HG03457 (cell line): Measurements from ENCODE around the gene MICAL2.

Experiments
- ATAC-seq: cut with Tn5 transposase; IDR thresholded peaks from one replicate; pipeline ENCODE4 v1.9.1; 2021; ENCODE audit warnings: moderate number of reproducible peaks; ENCODE audit not compliant: unreplicated experiment

MICAL2 gene

GRCh38 chr11:12280199-12280837 lies 169.9 kb downstream of the MICAL2 start:
- ATAC-seq: no peak

DNA sequence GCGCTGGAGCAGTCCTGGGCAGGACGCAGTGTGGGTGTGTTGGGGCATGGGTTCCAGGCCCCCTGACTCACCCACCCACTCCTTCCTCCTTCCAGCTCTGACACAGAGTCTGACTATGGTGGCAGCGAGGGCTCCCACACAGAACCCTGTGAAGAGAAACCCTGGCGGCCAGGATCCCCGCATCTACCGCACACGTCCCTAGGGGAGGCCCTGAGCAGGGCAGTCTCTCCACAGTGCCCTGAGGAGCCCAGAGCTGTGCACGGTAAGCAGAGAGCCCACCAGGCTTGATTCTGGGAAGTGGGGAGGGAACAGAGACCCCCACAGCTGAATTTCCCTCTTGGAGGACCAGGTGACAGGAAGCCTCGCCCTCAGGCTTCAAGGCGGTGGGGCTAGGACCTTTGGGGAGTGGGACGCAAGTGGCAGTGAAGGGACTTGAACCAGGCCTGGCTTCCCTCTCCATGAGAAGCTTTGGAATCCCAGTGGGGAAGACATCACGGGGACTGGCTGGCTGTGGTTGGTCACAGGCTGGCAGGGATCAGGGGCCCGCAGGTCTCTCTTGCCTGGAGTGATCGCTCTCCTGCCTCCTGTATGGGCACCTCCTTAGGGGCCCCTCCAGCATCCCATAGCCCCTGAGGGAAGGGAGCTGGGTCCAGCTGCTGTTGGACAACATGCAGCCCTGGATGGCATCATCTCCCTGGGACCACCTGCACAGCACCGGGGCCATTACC lies 170.6 kb downstream of the MICAL2 start:
- ATAC-seq: no peak

DNA sequence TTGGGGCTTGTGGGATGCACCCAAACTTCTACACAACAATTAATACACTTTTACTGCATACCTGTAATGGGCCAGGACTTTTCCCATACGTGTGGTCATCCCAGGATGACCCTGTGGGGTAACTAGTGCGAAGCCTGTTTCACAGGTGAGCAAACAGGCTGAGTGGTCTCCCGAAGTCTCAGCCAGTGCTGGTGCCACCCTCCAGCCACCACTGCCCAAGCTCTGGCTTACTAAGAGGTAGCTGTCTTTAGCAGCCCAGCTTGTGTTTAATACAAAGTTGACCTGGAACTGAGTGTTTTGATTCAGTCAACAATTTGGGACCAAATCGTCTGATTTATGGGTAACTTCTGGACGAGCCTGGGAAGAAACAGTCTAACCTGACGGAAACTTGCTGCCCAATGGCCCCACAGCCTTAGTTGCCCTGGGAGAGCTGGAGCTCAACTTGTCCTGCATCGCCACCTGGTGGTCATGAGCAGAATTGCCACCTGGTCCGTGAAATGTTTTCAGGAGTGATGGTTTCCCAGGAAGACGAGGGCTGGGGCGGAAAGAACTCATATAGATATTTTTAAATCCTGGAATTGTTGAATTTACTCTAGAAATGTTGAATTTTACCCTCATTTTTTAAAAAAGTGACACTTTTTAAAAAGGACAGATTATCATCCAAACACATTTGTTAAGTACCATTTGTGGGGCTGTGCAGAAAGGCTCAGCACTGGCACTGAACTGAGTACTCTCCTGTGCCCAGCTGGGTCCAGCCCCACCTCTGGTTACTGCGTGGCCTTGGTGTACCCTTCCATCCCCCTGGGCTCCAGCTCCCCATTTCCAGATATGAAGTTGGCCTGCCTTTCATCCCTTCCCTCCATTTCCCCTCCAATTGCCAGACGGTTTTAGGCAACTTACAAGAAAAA lies 171.4 kb downstream of the MICAL2 start:
- ATAC-seq: no peak

DNA sequence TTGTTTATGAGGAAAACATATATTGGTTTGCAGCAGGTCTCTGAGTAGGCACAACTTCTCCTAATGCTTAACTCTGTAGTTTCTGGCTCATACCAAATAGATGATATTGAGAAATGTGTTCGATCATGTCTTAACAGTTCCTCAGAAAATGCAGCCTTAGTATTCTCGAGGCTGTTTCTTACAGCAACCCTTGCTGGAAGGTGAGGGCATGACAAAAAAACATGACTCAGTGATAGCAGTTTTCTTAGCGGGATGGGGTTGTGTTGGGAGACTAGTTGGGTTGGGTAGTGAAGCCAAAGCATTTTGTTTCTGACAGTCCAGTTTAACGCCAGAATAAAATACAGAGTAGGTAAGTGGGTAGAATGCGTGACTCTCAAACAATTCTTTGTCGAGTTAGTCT lies 172.3 kb downstream of the MICAL2 start:
- no peak for ATAC-seq

GRCh38 chr11:12284316-12285050 lies 174.1 kb downstream of the MICAL2 start:
- ATAC-seq: no peak

DNA sequence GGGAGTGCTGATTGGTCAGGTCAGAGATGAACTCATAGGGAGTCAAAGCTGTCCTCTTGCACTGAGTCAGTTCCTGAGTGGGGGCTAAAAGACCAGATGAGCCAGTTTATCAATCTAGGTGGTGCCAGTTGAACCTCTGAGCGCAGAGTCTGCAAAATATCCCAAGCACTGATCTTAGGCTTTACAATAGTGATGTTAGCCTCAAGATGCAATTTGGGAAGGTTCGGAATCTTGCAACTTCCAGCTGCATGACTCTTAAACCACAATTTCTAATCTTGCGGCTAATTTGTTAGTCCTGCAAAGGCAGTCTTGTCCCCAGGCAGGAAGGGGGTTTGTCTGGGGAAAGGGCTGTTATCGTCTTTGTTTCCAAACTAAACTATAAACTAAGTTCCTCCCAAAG lies 174.7 kb downstream of the MICAL2 start:
- no peak for ATAC-seq

DNA sequence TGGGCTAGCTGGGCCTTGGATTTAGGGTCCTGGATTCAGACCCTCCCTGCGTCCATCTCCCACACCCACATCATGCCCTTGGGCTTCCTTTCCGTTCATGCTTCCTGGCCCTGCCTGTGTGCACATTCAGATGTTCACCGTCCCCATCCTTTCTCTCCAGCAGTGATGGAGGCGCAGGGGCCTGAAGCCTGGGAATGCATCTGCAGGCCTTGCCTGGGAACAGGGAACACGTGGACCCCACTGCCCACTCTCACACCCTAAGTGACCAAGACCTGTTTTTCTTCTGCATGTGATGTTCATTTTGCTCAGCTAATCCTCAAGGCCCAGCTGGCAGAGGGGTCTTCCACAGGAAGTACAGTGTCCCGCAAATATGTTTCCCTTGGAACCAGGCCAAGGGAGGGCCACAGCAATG lies 175.4 kb downstream of the MICAL2 start:
- ATAC-seq: no peak

- ATAC-seq: no peak
Measured at GRCh38 chr11:12286606-12287005, 176.2 kb downstream of the MICAL2 start.

DNA sequence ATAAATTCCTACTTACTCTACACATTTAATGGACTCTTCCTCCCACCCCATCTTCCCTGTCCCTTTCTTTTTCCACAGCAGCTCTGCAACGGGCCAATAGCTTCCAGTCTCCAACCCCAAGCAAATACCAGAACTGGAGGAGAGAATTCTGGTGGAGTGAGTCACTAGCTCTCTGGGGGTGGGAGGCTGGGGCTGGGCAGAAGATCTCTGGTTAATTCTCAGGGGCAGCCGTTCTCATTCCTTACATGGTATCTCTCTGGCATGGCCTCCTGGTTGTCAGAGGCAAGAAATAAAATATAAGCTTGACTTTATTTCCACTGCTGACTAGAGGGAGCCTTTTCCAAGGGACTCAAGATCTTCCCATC lies 176.6 kb downstream of the MICAL2 start:
- no peak for ATAC-seq

GRCh38 chr11:12287374-12288211 lies 177.2 kb downstream of the MICAL2 start:
- ATAC-seq: no peak

DNA sequence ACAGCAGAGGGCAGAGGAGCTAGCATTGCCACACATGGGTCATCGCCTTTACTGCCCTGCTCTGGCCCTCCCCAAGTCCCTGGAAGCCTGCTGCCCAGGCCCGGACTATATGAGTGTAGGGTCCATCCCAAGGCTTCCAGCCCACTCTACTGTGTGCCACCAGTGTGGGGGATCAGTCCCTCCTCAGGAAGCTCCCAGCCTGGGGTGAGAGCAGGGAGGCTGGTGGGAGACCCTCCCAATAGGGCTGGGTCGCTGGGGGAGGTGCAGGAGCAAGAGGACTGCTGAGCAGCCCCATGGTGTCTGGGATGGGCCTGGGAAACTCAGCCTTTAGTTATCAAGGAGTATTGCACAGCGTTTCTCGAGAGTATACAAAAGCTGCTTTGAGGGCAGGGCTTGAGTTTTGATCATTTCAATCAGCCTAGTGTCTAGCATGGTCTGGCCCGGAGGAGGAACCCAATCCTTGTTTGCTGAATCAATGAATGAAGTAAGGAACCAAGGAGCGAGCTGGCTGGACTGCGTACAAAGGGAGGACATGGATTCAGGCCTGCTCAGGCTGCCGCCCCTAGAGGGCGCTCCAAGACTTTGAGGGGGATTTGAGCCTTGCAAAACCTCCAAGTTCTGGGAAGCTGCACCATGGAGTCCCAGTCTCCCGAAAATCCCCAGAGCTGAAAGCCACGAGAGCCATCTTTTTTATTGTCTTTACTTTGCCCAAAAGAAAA lies 178.0 kb downstream of the MICAL2 start:
- ATAC-seq: no peak

GRCh38 chr11:12288931-12289666 lies 178.7 kb downstream of the MICAL2 start:
- ATAC-seq: no peak

DNA sequence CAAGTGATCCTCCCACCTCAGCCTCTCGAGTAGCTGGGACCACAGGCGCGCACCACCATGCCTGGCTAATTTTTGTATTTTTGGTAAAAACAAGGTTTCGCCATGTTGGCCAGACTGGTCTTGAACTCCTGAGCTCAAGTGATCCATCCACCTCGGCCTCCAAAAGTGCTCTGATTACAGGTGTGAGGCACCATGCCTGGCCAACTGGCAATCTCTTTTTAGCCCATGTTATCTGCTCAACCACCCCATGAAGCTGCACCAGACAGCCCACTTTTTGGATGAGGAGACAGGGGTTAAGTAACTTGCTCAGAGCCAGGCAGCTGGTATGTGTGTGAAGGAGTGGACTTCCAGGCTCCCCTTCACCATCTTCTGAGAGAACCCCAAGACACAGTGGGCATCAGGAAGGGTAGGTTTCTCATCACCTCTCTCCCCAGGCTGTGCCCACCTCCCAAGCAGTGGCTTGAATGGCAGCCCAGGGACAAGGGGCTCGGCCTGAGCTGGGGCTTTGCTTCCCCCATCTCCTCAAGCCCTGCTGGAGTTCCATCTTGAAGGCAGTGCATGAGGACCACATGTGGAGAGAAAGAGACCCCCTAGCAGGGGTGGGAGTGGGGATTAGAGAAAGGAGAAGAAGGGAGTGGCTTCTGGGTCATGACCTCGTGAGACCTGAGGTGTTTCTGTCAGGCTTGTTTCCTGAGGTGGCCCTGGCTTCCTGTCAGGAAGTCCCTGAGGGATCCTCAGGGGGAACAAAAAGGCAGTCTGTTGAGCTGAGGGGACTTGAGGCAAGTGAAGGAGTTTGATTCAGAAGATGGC lies 179.5 kb downstream of the MICAL2 start:
- no peak for ATAC-seq

DNA sequence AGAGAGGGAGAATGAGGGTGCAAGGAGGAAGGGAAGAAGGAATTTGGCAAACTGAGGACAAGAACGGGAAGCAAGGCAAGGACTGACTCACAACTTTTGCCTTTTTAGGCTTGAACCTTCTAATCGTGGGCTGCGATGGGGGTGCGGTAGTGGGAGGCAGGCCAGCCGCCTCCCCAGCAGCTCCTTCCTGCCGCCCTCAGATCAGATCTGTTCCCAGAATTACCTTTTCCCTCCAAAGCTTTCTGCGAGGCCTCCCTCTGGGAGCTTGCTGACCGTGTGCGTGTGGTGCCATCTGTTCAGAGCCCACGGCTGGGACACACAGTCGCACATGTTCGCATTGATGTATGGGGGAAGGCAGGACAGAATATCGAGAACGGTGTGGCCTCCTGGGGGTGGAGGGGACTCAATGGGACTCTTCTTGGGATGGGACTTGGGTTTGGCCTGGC lies 180.1 kb downstream of the MICAL2 start:
- ATAC-seq: no peak

DNA sequence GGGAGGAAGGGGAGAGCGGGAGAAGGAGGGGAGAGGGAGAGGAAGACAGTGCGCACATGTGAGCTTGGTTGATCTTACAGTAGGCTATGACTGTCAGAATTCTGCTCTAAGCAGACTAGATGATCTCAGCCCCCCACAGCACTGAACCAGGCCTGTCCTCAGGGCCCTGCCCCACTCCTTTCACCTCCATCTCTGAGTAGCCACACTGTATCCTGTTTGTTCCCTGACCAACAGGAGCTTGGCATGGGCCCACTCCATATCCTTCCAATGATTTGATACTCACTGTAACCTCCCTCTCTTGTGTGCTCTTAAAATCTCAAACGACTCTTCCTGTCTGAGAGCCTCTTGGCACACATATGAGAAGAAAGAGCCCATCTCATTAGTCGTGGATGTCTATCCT lies 180.9 kb downstream of the MICAL2 start:
- no peak for ATAC-seq

- ATAC-seq: no peak
Measured at GRCh38 chr11:12291766-12292165, 181.4 kb downstream of the MICAL2 start.

DNA sequence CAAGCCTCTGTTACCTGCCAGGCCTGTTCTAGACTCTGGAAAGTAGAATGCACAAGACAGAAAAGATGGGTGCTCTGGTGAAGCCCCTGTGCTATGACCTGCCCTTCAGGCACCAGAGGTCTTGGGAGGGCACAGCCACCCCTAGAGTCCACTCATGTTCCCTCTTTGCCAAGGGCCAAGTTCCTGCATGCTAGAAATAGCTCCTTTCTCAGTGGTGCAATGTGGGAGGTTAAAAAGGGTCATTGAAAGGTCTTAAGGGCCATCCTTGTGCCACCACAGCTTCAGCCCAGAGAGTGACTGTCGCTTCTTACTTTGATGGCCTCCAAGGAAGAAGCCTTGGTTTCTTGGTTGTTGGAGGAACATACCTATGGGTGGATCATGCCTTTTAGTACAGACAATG lies 182.4 kb downstream of the MICAL2 start:
- ATAC-seq: no peak

DNA sequence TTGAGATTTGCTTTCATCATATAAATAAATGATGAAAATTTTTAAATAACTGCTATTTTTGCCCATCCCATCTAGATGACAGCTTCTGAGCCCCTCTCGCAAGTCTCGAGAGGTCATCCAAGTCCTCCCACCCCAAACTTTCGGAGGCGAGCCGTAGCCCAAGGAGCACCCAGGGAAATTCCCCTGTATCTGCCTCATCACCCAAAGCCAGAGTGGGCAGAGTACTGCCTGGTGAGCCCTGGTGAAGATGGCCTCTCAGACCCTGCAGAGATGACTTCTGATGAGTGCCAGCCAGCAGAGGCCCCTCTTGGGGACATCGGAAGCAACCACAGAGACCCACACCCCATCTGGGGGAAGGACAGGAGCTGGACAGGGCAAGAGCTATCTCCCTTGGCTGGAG lies 183.1 kb downstream of the MICAL2 start:
- no peak for ATAC-seq
